ENCODE results near the gene FAM83B.
"Not testable (repeated sequence)": the region's sequence is repeated elsewhere in the genome, so short reads cannot be mapped to it uniquely, and the experiment has no call there.

The FAM83B gene

GRCh38 chr6:54898767-54899166 lies 52.2 kb downstream of the FAM83B start:
- DNase-seq: no peak

GRCh38 chr6:54899442-54899841 lies 52.9 kb downstream of the FAM83B start:
- no peak for DNase-seq

DNA sequence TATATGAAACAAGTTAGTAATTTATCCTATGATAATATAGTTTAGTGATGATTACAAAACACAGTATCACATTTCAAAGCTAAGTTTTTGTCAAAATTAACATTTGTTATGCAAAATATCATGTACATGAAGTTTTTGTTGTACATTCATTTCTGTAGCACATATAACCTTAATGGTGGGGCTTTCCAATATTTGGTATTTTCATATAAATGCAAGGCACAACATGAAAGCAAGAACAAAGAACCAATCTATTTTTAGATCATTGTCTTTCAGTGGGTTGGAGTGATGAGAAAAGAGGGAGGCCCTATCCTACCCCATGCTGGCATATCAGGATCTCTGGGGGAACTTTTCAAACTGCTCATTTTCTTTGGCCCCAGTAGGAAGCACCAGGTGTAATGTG lies 53.4 kb downstream of the FAM83B start:
- no peak for DNase-seq

DNA sequence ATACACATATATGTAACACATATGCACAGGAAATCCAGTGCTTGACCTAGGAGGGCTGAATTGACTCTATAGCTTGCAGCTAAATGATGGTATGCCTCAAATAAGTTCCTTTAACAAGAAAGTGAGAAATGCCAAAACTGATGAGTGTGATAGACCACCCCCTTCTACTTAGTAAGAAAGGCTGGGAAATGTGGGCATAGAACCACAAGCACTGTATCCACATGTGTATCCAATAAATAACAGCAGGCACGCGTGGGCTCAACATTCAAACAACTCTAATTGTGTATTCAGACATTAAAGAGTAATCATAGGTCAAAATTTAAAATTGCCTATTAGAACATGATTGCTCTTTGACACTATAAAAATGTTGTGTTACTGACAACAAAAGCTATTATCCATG lies 54.1 kb downstream of the FAM83B start:
- no peak for DNase-seq

- DNase-seq: no peak
Measured at GRCh38 chr6:54903884-54904283, 57.3 kb downstream of the FAM83B start.

DNA sequence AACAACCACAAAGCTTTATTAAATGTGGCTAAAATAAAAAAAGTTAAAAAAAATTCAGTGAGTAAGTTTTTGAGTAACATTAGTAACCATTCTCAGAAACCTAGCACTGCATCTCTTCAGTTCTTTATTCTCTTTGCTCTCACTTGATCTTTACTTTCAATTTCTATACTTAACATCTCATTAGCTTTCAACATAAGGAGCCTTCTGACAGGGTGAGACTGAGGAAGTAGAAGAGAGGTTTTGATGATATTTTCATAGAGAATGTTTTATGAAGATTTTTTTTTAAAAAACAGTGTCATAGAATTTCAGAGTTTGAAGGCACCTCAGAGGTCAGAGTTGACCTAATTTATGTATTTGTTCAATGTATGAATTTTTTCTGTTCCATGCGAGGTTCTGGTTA lies 60.8 kb downstream of the FAM83B start:
- peak in 1 of 2 donors; percentile 30 for DNase-seq

DNA sequence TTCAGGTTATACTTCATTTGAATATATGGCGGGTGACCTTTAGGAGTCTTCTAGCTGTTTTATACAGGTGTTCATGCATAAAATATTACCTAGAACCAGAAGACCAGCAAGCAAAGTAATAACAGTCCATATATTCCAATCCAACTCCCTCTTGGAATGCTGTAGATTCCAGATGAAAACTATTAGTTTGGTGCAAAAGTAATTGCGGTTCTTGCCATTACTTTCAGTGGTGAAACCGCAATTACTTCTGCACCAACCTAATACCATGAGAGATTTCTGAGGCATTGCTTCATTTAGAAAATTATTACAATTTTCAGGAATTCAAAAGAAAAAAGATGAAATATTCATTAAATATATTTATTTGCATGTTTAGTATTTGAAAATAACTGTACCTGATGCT lies 62.6 kb downstream of the FAM83B start:
- no peak for DNase-seq

DNA sequence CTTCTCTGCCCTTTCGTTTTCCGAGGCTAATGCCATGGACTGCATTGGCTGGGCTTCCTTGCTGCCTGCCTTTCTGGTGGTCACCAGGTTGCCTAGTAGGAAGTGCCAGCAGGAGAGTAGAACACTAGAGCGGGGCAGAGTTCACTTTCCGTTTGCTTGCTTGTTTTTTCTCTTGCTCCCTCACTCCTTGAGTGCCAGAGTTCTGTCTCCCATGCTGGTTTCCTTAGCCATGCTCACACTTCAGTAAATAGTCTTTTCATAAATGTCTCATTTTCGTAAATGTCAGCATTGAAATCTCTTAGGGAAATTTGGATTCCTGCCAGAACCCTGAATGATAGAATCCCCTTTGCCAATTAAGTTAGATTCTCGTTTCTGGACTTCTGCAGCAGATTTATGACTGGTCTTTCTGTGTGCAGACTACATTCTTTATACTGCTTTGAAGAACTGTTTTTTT lies 63.9 kb downstream of the FAM83B start:
- DNase-seq: no peak

- no peak for DNase-seq
Measured at GRCh38 chr6:54910921-54911320, 64.3 kb downstream of the FAM83B start.

DNA sequence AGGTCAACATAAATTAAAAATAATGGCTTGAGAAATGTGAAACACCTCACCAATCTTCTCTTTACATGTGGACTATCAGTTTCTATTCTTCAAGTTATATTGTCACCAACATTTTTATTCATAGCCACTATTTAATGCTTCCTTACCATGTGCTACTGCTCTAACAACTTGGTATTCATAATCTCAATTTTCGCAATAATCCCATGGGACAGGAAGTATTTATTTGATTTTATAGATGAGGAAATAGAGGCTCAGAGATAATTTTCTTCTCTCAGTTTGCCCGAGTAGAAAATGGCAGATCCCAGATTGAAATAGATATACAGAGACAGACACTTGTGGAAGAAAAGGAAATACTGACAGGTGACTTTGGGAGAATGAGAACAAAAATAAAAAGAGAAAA lies 66.6 kb downstream of the FAM83B start:
- DNase-seq: no peak

DNA sequence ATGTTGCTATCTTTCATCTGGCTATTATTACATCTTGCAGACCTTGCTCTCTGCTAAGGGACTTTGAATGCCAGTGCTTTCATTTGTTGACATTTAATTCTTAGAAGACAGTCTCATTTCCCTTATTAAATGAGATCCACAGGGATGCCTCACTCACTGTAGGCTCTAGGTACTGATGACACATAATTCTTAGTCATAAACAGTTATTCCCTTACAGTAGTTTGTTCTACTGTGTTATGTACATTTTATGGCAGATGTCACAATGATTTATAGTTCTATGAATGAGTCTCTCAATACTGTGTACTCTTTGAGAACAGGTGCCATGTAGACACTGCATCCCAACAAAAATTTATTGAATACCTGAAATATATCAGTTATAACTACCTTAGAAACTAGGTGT lies 70.3 kb downstream of the FAM83B start:
- DNase-seq: no peak

- DNase-seq: no peak
Measured at GRCh38 chr6:54920628-54921027, 74.1 kb downstream of the FAM83B start.

- no peak for DNase-seq
Measured at GRCh38 chr6:54921891-54922290, 75.3 kb downstream of the FAM83B start.

- no peak for DNase-seq
Measured at GRCh38 chr6:54929245-54929909, 82.8 kb downstream of the FAM83B start.

DNA sequence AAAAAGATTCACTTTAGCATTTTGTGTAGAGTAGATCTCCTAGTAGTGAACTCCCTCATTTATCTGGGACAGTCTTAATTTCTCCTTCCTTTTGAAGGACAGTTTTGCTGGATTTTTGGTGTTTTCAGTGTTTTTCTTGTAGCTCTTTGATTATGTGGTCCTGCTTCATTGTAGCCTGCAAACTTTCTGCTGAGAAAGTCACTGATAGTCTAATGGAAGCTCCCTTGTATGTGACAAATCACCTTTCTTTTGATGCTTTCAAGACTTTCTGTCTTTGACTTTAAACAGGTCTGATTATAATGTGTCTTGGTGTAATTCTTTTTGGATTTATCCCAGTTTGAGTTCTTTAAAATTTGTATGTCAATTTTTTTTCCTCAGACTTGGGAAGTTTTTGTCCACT lies 86.1 kb downstream of the FAM83B start:
- no peak for DNase-seq

GRCh38 chr6:54935739-54936138 lies 89.2 kb downstream of the FAM83B start:
- DNase-seq: peak in 1 of 2 donors; percentile 30

DNA sequence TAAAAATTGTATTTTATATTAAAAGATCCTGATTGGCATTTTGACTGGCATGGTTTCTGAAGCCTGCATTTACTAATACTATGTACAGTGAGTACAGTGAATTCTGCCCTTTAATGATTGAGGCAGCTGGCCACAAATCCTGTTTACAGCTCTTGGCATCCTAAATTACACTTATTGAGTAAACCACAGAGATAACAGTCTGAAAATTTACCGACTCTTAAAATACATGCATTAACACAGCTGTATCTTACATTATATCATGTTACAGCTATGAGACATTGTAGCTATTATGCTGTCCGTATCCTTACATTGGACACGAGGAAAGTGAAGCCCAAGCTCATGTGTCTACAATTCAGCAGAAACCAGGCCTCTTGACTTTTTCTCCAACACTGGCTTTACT lies 90.8 kb downstream of the FAM83B start:
- no peak for DNase-seq

- DNase-seq: no peak
Measured at GRCh38 chr6:54957698-54958097, 111.1 kb downstream of the FAM83B start.

DNA sequence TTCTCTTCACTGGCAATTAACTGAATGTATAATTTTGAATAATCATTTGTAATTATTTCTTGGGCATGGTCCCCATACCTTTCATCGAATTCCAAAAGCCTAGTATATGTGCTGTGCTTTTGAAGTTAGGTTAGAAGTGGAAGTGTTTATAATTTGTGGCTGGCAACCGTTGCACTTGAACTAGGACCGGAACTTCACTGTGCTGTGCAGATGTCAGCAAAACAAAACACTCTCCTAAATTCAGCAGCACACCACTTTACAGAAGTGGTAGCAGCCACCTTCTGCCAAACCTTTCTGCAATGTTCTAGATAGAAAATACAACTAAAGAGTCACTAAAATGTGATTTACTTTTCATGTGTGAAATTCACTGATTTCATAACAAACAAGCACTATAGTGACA lies 111.9 kb downstream of the FAM83B start:
- peak in 1 of 2 donors; percentile 63 for DNase-seq

DNA sequence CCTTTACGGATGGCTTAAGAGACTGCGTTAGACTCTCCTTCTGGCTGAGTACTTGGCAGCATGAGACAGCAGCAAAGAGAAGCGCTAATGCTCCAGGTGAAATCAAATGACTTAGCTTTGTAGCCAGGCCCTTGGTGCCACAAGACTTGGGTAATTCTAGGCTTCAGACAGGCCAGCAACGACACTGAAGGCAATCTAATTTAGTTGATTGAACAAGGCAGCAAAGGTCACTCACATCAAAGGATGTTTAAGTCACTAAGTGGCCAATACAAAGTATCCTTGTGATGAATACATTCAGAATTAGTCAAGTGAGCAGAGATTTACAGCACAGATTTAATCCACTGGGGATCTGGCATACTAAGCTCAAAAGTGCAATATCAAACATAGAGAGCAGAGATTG lies 113.2 kb downstream of the FAM83B start:
- no peak for DNase-seq

DNA sequence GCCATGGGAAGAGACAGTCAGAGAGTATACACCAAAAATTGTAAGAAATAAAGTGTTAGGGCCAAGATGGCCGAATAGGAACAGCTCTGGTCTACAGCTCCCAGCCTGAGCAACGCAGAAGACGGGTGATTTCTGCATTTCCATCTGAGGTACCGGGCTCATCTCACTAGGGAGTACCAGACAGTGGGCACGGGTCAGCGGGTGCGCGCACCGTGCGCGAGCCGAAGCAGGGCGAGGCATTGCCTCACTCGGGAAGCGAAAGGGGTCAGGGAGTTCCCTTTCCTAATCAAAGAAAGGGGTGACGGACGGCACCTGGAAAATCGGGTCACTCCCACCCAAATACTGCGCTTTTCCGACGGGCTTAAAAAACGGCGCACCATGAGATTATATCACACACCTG lies 114.8 kb downstream of the FAM83B start:
- DNase-seq: not testable (repeated sequence)

DNA sequence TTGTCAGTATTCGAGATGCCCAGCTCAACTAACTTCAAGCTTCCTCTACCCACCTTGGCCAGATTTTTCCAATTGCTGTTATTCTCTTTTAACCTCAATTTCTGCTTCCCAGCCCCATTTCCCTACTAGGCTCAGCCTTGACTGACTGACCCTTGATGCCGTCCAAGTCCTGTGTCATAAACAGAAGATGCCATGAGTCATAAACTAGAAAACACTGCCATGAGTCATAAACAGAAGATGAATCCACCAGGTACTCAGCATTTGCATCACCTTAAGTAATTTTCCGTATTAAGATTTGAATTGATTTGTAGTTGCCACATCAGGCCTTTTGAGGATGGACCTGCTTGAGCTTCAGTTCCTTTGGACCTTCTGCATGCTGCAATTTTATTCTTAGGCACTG lies 123.8 kb downstream of the FAM83B start:
- DNase-seq: no peak

GRCh38 chr6:54971825-54972224 lies 125.3 kb downstream of the FAM83B start:
- DNase-seq: no peak

DNA sequence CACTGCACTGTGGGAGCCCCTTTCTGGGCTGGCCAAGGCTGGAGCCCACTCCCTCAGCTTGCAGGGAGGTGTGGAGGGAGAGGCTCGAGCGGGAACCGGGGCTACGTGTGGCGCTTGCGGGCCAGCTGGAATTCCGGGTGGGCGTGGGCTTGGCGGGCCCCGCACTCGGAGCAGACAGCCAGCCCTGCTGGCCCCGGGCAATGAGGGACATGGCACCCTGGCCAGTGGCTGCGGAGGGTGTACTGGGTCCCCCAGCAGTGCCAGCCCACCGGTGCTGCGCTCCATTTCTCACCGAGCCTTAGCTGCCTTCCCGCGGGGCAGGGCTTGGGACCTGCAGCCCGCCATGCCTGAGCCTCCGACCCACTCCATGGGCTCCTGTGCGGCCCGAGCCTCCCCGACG lies 132.6 kb downstream of the FAM83B start:
- not testable (repeated sequence) for DNase-seq

- DNase-seq: no peak
Measured at GRCh38 chr6:54980511-54981275, 134.1 kb downstream of the FAM83B start.
